H4 (cell line): Measurements from ENCODE around the gene TRAF4. TPM values are rescaled to one million over a fixed set of nuclear protein-coding genes. Genes with fewer than 3 reads are reported as not detected.

Experiments used
- DNase-seq: peaks from one replicate; pipeline ENCODE4 v3.0.0-alpha.2; 2015; ENCODE audit warnings: low spot score
- total RNA-seq: library from RNA; depleted of rRNA; stranded (reverse); fragments of >200 nt; shearing (Covaris generic); gene quantifications from 2 replicates; pipeline ENCODE4 v1.2.3, GENCODE V29; 2014; rRNA removed

Gene TRAF4
- 27.7 and 40.5 TPM in 2 replicates for total RNA-seq

- peak; percentile 92 for DNase-seq
These were observed at the start of gene TRAF4 for GRCh38 chr17:28743243-28744103. TSS of gene TRAF4 (plus strand) at chr17:28744011. CDS start at chr17:28744113, 102 bp downstream.

GRCh38 chr17:28698253-28698941 is 45.4 kb upstream of the TRAF4 start:
- no peak for DNase-seq

GRCh38 chr17:28700278-28700677 is 43.5 kb upstream of the TRAF4 start:
- DNase-seq = no peak

GRCh38 chr17:28700830-28701492 is 42.9 kb upstream of the TRAF4 start:
- no peak for DNase-seq

DNA sequence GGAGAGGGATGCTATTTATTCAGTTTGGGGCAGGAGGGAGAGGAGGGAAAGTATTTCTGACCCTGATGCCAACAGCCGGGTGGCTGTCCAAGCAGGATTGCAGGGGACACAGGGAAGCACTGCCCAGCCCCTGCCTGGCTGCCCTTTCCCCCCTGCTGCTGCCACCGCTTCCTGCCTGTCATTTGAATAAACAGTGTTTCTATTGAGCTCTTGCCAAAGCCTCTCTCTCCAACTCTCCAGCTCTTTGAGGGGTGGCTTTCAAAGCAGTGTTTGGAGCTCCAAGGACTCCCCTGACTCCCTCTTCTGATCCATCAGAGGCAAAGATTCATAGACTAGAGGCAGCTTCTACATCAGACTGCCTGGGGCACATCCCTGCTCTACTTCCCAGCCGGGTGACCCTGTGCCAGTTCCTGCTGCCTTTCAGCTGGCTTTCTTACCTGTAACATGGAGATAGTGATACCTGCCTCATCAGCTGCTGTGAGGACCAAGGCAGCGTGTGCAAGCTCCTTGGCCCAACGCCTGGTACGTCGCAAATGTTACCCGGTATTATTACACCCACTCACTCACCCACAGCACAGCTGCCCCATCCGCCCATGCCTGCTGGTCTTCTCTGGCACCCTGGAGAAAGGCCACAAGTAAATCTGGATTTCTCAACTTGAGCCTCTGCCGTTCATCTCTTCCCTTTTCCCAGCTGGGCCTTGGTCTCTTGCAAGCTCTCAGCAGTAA is 41.6 kb upstream of the TRAF4 start:
- DNase-seq = no peak

GRCh38 chr17:28702752-28703150 is 41.1 kb upstream of the TRAF4 start:
- no peak for DNase-seq

DNA sequence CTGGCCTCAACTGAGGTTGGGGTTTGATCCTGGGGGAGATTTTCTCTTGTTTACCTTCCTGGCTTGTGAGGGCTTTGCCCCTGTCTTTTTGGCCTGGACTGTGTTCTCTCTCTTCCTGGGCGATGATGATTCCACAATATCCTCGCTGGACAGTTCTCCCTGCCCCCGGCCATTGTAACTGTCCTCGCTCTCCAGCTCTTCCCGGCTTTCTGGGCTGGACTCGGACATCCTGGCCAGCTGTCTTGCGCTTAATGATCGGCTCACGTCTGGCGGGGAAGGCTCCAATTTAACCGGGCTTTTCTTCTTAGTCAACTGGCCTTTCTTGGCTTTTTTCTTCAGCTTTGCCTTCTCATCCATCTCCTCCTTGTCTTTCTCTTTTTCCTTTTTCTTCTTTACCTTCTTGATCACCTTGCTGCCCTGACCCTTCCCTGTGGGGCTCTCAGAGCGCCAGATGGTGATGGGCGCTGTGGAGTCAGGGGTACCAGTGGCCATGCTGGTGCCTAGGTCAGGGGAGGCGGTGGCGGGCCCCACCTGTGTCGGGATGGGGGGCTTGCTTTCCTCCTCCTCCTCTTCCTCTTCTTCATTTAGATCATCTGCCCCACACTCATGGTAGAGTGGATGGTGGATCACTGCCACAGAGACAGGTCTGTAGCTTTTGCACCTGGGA is 40.1 kb upstream of the TRAF4 start:
- DNase-seq = no peak

DNA sequence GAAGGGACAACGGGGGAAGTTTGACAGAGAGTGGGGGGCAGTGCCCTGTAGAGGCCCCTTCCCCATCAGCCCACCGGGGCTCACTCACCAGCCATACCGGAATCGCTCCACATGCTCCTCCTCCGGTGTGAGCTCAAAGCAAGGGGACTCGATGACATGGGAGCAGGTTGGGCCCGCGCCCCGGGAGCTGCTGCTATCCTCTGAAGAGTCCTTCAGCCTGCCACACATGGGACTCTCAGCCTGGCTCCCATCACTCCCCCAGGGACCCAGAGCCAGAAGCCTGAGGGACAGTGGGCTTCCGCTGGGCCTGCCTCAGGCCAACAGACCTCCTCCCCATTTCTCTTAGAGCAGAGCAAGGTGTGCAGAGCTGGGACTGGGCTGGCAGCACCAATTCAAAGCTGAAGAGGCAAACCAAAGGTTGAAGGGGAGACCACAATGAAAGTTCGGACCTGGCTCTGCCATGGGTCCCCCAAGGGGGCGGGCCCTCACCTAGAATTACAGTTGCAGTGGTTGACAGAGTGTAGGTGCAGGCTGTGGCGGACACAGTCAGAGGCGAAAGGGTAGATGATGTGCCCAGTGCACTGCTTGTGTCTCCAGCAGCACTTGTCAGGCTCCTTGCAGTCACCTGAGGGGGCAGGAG is 39.5 kb upstream of the TRAF4 start:
- no peak for DNase-seq

- DNase-seq = no peak
These were observed 38.6 kb upstream of the TRAF4 start for GRCh38 chr17:28705074-28705659.

DNA sequence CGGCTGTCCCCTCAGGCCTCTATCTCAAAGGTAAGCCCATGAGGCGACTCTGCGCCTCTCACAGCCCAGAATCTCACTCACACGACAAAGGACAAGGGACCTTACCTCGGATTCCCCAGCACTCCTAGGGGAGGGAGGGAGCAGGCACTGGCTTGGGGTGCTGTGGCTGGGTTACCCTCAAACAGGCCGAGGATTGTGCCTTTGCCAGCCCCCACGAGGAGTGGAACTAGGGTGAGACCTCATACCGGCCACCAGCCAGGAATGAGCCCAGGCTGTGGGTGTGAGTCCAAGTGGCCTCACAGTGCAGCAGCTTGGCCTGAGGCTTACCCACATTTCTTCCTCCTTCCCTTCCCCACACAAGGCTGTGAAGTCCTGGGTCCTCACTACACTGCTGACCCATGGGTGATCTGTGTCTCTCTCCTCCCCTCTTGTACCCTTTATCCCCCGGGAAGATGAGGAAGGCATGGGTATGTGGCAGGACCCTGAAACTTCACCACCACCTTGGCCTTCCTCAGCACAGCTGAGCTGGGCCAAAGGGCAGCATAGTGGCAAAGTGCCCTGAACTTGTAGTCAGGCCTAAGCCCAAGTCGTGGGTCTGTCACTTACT is 38.0 kb upstream of the TRAF4 start:
- DNase-seq = no peak

GRCh38 chr17:28706471-28707338 is 37.1 kb upstream of the TRAF4 start:
- DNase-seq = no peak

- no peak for DNase-seq
These were observed 36.5 kb upstream of the TRAF4 start for GRCh38 chr17:28707339-28707720.

DNA sequence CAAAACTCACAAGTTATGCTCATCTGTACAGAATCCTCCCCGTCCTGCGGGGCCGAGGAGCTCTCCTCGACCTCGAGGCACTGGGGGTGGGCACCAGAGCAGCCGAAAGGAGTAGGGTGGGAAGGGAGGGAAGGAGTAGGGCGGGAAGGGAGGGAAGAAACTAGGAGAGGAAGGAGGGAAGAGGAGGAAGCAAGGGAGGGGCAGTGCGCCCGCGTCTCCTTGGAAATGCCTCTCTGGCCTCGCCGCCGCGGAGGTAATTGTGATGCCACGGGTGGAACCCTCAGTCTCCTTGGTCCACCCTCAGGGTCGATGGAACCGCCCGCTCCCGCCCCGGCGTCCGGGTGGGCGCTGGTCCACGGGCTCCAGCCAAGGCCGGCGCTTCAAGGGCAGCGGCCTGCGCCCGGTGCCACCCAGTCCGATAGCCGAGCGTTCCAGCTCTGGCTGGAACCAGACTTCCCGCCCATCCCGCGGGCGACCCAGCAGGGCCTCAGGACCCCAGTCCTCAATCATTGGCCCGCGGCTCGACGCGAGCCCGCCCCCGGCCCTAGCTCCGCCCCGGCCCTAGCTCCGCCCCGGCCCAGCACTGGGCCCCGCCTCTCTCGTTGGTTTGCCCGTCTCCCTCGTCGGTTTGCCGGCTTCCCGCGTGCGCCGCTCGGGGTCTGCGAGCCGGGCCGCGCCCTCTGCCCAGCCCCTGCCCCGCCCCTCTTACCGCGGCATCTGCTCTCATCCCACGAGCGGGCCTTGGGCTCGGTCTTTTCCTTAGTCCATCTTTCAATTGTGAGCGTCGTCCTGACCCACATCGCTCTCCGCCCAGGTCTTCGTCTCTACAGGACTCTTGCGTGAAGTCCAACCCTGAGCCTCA is 32.7 kb upstream of the TRAF4 start:
- peak; percentile 50 for DNase-seq

- no peak for DNase-seq
These were observed 32.1 kb upstream of the TRAF4 start, which contains the start of gene PROCA1 for GRCh38 chr17:28711723-28712031. TSS of gene PROCA1 (minus strand) at chr17:28711888. CDS start at chr17:28711660, 228 bp downstream.

GRCh38 chr17:28712032-28712704 is 31.6 kb upstream of the TRAF4 start:
- no peak for DNase-seq

DNA sequence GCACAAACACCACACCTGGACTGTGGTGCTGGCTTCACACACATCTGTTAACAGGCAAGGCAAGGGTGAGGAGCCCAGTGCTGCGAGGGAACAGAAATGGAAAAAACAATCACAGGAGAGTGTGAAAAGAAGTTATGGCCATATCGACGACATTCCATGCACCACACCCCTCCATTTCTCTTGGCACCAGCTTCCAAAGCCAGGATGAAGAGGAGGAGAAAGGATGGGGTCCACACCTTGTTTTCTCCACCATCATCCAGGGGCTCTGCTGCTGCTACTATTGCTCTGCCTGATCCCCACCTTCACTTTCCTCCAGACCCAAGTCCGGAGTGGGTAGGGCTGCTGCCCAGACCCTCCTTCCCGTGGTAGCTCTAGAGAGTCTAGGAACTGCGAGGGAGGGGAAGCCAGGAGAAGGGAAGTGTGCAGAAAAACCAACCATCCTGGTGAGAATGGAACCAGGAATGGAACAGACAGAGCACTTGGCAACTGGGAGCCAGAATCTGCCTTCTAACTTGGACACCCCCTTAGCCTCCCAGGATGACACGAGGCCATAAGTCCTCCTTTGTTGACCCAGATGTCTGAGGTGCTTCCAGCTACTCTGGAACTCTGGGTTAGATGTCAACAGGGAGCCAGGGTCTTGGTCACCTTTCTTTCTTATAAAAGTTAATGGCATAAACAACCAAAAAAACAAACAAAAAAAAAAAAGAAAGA is 31.0 kb upstream of the TRAF4 start:
- DNase-seq = no peak

DNA sequence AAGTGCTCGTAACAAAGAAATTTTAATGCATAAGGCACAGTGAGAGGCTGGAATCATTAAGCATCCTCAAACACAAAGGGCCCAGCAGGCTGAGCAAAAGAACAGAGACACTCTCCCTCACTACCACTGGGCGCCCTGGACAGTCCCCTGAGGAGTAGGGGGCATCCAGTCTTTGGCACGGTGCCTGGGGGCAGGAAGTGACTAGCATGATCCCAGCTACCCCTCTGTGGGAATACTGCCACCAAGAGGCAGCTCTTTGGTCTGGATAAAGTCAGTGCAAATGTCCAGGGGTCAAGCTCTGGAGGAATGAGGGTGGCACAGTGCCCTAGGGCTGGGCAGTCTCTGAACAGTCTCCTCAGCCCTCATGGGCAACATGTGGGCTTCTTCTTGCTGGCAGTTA is 29.5 kb upstream of the TRAF4 start:
- DNase-seq = no peak
